SK-N-SH (cell line): ENCODE data around the gene USP34.

ENCODE experiments used
- EZH2phosphoT487 ChIP-seq: fragments of 200-600 bp; sonication (generic); IDR thresholded peaks from 2 replicates; pipeline ENCODE4 v1.6.1; 2017; ENCODE audit warnings: low read depth, mixed run types, mild to moderate bottlenecking, antibody characterized with exemption, moderate library complexity, borderline replicate concordance
- PBX3 ChIP-seq: IDR thresholded peaks from 2 replicates; pipeline ENCODE4; 2012
- POLR2AphosphoS5 ChIP-seq: IDR thresholded peaks from 2 replicates; pipeline ENCODE4 v1.6.1; 2012; ENCODE audit warnings: low read depth, low read length
- RAD21 ChIP-seq: IDR thresholded peaks from 2 replicates; pipeline ENCODE4 v1.6.1; 2012; ENCODE audit warnings: mild to moderate bottlenecking, low read length
- RFX5 ChIP-seq: IDR thresholded peaks from 2 replicates; pipeline ENCODE4 v1.6.1; 2012; ENCODE audit warnings: mild to moderate bottlenecking, improper control_type of control experiment, low read length
- SIN3A ChIP-seq: IDR thresholded peaks from 2 replicates; pipeline ENCODE4 v1.6.1; 2012; ENCODE audit warnings: low read depth, mild to moderate bottlenecking, low read length, moderate library complexity, borderline replicate concordance
- USF2 ChIP-seq: fragments of 150-350 bp; IDR thresholded peaks from 2 replicates; pipeline ENCODE4 v1.6.1; 2017; ENCODE audit warnings: antibody characterized with exemption, low read length, low read depth, borderline replicate concordance
- TF ChIP-seq, protein P1 (sequence below): fragments of 200-600 bp; sonication (generic); IDR thresholded peaks from 2 replicates; pipeline ENCODE4 v1.6.1; 2017; ENCODE audit warnings: antibody characterized with exemption, mild to moderate bottlenecking, moderate library complexity
- TF ChIP-seq, protein P2 (sequence below): fragments of 150-350 bp; IDR thresholded peaks from 2 replicates; pipeline ENCODE4 v1.6.1; 2016; ENCODE audit warnings: mild to moderate bottlenecking, low read depth, low read length
- TF ChIP-seq, protein P3 (sequence below): IDR thresholded peaks from 2 replicates; pipeline ENCODE4 v1.6.1; 2012; ENCODE audit warnings: mild to moderate bottlenecking, low read depth, low read length, moderate library complexity

GRCh38 chr2:61438670-61439069 is 32.2 kb downstream of the USP34 start:
- TF ChIP-seq, protein P1, sequence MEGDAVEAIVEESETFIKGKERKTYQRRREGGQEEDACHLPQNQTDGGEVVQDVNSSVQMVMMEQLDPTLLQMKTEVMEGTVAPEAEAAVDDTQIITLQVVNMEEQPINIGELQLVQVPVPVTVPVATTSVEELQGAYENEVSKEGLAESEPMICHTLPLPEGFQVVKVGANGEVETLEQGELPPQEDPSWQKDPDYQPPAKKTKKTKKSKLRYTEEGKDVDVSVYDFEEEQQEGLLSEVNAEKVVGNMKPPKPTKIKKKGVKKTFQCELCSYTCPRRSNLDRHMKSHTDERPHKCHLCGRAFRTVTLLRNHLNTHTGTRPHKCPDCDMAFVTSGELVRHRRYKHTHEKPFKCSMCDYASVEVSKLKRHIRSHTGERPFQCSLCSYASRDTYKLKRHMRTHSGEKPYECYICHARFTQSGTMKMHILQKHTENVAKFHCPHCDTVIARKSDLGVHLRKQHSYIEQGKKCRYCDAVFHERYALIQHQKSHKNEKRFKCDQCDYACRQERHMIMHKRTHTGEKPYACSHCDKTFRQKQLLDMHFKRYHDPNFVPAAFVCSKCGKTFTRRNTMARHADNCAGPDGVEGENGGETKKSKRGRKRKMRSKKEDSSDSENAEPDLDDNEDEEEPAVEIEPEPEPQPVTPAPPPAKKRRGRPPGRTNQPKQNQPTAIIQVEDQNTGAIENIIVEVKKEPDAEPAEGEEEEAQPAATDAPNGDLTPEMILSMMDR = no peak
- TF ChIP-seq, protein P2, sequence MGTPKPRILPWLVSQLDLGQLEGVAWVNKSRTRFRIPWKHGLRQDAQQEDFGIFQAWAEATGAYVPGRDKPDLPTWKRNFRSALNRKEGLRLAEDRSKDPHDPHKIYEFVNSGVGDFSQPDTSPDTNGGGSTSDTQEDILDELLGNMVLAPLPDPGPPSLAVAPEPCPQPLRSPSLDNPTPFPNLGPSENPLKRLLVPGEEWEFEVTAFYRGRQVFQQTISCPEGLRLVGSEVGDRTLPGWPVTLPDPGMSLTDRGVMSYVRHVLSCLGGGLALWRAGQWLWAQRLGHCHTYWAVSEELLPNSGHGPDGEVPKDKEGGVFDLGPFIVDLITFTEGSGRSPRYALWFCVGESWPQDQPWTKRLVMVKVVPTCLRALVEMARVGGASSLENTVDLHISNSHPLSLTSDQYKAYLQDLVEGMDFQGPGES = no peak
- TF ChIP-seq EZH2phosphoT487 (no peak), SIN3A (no peak), RAD21 (no peak), USF2 (no peak), RFX5 (no peak), POLR2AphosphoS5 (no peak), PBX3 (no peak)
- TF ChIP-seq, protein P3, sequence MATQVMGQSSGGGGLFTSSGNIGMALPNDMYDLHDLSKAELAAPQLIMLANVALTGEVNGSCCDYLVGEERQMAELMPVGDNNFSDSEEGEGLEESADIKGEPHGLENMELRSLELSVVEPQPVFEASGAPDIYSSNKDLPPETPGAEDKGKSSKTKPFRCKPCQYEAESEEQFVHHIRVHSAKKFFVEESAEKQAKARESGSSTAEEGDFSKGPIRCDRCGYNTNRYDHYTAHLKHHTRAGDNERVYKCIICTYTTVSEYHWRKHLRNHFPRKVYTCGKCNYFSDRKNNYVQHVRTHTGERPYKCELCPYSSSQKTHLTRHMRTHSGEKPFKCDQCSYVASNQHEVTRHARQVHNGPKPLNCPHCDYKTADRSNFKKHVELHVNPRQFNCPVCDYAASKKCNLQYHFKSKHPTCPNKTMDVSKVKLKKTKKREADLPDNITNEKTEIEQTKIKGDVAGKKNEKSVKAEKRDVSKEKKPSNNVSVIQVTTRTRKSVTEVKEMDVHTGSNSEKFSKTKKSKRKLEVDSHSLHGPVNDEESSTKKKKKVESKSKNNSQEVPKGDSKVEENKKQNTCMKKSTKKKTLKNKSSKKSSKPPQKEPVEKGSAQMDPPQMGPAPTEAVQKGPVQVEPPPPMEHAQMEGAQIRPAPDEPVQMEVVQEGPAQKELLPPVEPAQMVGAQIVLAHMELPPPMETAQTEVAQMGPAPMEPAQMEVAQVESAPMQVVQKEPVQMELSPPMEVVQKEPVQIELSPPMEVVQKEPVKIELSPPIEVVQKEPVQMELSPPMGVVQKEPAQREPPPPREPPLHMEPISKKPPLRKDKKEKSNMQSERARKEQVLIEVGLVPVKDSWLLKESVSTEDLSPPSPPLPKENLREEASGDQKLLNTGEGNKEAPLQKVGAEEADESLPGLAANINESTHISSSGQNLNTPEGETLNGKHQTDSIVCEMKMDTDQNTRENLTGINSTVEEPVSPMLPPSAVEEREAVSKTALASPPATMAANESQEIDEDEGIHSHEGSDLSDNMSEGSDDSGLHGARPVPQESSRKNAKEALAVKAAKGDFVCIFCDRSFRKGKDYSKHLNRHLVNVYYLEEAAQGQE = no peak
